Measurements from ENCODE around the gene DPM1.

Gene DPM1

GRCh38 chr20:50930976-50931305 lies 27.4 kb downstream of the DPM1 start:
- DNase-seq (ENCODE audit: low read depth in 2 of 2), result no peak

- DNase-seq (ENCODE audit: low read depth in 2 of 2), result no peak
These were observed 28.0 kb downstream of the DPM1 start for GRCh38 chr20:50930139-50930975.

GRCh38 chr20:50929299-50930138 lies 28.8 kb downstream of the DPM1 start:
- peak; percentile 79 to 92 for DNase-seq (ENCODE audit: low read depth in 2 of 2)

- no peak for DNase-seq (ENCODE audit: low read depth in 2 of 2)
These were observed 29.9 kb downstream of the DPM1 start for GRCh38 chr20:50928469-50928868.

GRCh38 chr20:50926530-50926929 lies 31.8 kb downstream of the DPM1 start:
- DNase-seq (ENCODE audit: low read depth in 2 of 2), result no peak

GRCh38 chr20:50924261-50924920 lies 33.9 kb downstream of the DPM1 start:
- DNase-seq (ENCODE audit: low read depth in 2 of 2), result no peak

- DNase-seq (ENCODE audit: low read depth in 2 of 2), result no peak
These were observed 36.4 kb downstream of the DPM1 start for GRCh38 chr20:50921803-50922501.

- DNase-seq (ENCODE audit: low read depth in 2 of 2), result no peak
These were observed 37.3 kb downstream of the DPM1 start for GRCh38 chr20:50920997-50921396.

- no peak for DNase-seq (ENCODE audit: low read depth in 2 of 2)
These were observed 38.8 kb downstream of the DPM1 start for GRCh38 chr20:50919567-50919966.

GRCh38 chr20:50918403-50918802 lies 39.9 kb downstream of the DPM1 start:
- no peak for DNase-seq (ENCODE audit: low read depth in 2 of 2)

- no peak for DNase-seq (ENCODE audit: low read depth in 2 of 2)
These were observed 41.4 kb downstream of the DPM1 start for GRCh38 chr20:50916934-50917333.

GRCh38 chr20:50916257-50916656 lies 42.1 kb downstream of the DPM1 start:
- DNase-seq (ENCODE audit: low read depth in 2 of 2), result no peak

GRCh38 chr20:50915424-50915823 lies 42.9 kb downstream of the DPM1 start:
- DNase-seq (ENCODE audit: low read depth in 2 of 2), result no peak

GRCh38 chr20:50913690-50914375 lies 44.5 kb downstream of the DPM1 start:
- no peak for DNase-seq (ENCODE audit: low read depth in 2 of 2)

GRCh38 chr20:50911716-50912115 lies 46.6 kb downstream of the DPM1 start:
- no peak for DNase-seq (ENCODE audit: low read depth in 2 of 2)

GRCh38 chr20:50911030-50911429 lies 47.3 kb downstream of the DPM1 start:
- DNase-seq (ENCODE audit: low read depth in 2 of 2), result no peak

- no peak for DNase-seq (ENCODE audit: low read depth in 2 of 2)
These were observed 48.9 kb downstream of the DPM1 start for GRCh38 chr20:50909413-50909812.

GRCh38 chr20:50904067-50904570 lies 54.2 kb downstream of the DPM1 start:
- DNase-seq (ENCODE audit: low read depth in 2 of 2), result no peak

GRCh38 chr20:50903353-50904051 lies 54.8 kb downstream of the DPM1 start:
- DNase-seq (ENCODE audit: low read depth in 2 of 2), result no peak

GRCh38 chr20:50901301-50901700 lies 57.0 kb downstream of the DPM1 start:
- DNase-seq (ENCODE audit: low read depth in 2 of 2), result no peak

Data from stimulated activated CD4-positive, alpha-beta T cell treated with anti-CD3 and anti-CD28 coated beads, Interleukin-12 subunit alpha, Interleukin-12 subunit beta, amount 100 ng/mL, for 24 hours (primary cell).